Measurements from ENCODE around the gene IGFBP5. TPM values are rescaled to one million over a fixed set of nuclear protein-coding genes. Genes with fewer than 3 reads are reported as not detected.

IGFBP5 gene
- total RNA-seq, 1 donor from 2014 or later = 73.9 TPM

- no peak for DNase-seq (ENCODE audit: low spot score, unreplicated experiment)
- no peak for TF ChIP-seq CTCF (IDR thresholded peaks at IDR 0.05; ENCODE audit: unreplicated experiment)
- H3K27me3 Mint-ChIP-seq = no peaks in the 10 kb centered on the region
- H3K4me3 Mint-ChIP-seq (ENCODE audit: low read depth) = no peak overlapping the region
- H3K27ac Mint-ChIP-seq = no peak overlapping the region
- no peaks in the 10 kb centered on the region for H3K36me3 Mint-ChIP-seq (ENCODE audit: insufficient read depth)
- peaks cover 4% of the 10 kb centered on the region for H3K4me1 Mint-ChIP-seq (ENCODE audit: low read depth)
- H3K9me3 Mint-ChIP-seq (ENCODE audit: low read depth) = no peaks in the 10 kb centered on the region
Observed at GRCh38 chr2:216670266-216671080, 24.9 kb downstream of the IGFBP5 start.

GRCh38 chr2:216666461-216667233 is 28.7 kb downstream of the IGFBP5 start:
- no peaks in the 10 kb centered on the region for H3K9me3 Mint-ChIP-seq (ENCODE audit: low read depth)
- peaks cover 4% of the 10 kb centered on the region for H3K36me3 Mint-ChIP-seq (ENCODE audit: insufficient read depth)
- H3K27ac Mint-ChIP-seq = no peak overlapping the region
- H3K27me3 Mint-ChIP-seq = no peaks in the 10 kb centered on the region
- H3K4me3 Mint-ChIP-seq (ENCODE audit: low read depth) = no peak overlapping the region
- peak; percentile 66 for DNase-seq (ENCODE audit: low spot score, unreplicated experiment)
- peak; percentile 97 for TF ChIP-seq CTCF (IDR thresholded peaks at IDR 0.05; ENCODE audit: unreplicated experiment)
- peaks cover 4% of the 10 kb centered on the region for H3K4me1 Mint-ChIP-seq (ENCODE audit: low read depth)

GRCh38 chr2:216665717-216666116 is 29.6 kb downstream of the IGFBP5 start:
- H3K27ac Mint-ChIP-seq = peak overlapping the region; percentile 33
- no peak for TF ChIP-seq CTCF (IDR thresholded peaks at IDR 0.05; ENCODE audit: unreplicated experiment)
- DNase-seq (ENCODE audit: low spot score, unreplicated experiment) = peak; percentile 52
- peaks cover 4% of the 10 kb centered on the region for H3K4me1 Mint-ChIP-seq (ENCODE audit: low read depth)
- H3K9me3 Mint-ChIP-seq (ENCODE audit: low read depth) = no peaks in the 10 kb centered on the region
- no peaks in the 10 kb centered on the region for H3K27me3 Mint-ChIP-seq
- peaks cover 7% of the 10 kb centered on the region for H3K36me3 Mint-ChIP-seq (ENCODE audit: insufficient read depth)
- no peak overlapping the region for H3K4me3 Mint-ChIP-seq (ENCODE audit: low read depth)

GRCh38 chr2:216665242-216665641 is 30.1 kb downstream of the IGFBP5 start:
- DNase-seq (ENCODE audit: low spot score, unreplicated experiment) = no peak
- no peak overlapping the region for H3K27ac Mint-ChIP-seq
- no peak for TF ChIP-seq CTCF (IDR thresholded peaks at IDR 0.05; ENCODE audit: unreplicated experiment)
- H3K36me3 Mint-ChIP-seq (ENCODE audit: insufficient read depth) = peaks cover 10% of the 10 kb centered on the region
- no peaks in the 10 kb centered on the region for H3K27me3 Mint-ChIP-seq
- H3K4me3 Mint-ChIP-seq (ENCODE audit: low read depth) = no peak overlapping the region
- peaks cover 4% of the 10 kb centered on the region for H3K4me1 Mint-ChIP-seq (ENCODE audit: low read depth)
- H3K9me3 Mint-ChIP-seq (ENCODE audit: low read depth) = no peaks in the 10 kb centered on the region

GRCh38 chr2:216664593-216665034 is 30.7 kb downstream of the IGFBP5 start:
- Mint-ChIP-seq H3K36me3 (ENCODE audit: insufficient read depth) (peaks cover 11% of the 10 kb centered on the region), H3K9me3 (ENCODE audit: low read depth) (no peaks in the 10 kb centered on the region), H3K4me1 (ENCODE audit: low read depth) (peaks cover 7% of the 10 kb centered on the region), H3K27ac (no peak overlapping the region), H3K4me3 (ENCODE audit: low read depth) (no peak overlapping the region), H3K27me3 (no peaks in the 10 kb centered on the region)
- no peak for TF ChIP-seq CTCF (IDR thresholded peaks at IDR 0.05; ENCODE audit: unreplicated experiment)
- DNase-seq (ENCODE audit: low spot score, unreplicated experiment) = no peak
